Measurements from ENCODE around the gene NUCKS1. TPM values are rescaled to one million over a fixed set of nuclear protein-coding genes. Genes with fewer than 3 reads are reported as not detected.

NUCKS1 gene
- total RNA-seq, 1 donor from 2014 or later, result 74.2 TPM

GRCh38 chr1:205701420-205701819, 48.6 kb downstream of the NUCKS1 start:
- no peak for DNase-seq (ENCODE audit: low read depth in 2 of 2)

- DNase-seq (ENCODE audit: low read depth in 2 of 2), result peak; percentile 75 to 98
These were observed 49.0 kb downstream of the NUCKS1 start for GRCh38 chr1:205700865-205701401.

DNA sequence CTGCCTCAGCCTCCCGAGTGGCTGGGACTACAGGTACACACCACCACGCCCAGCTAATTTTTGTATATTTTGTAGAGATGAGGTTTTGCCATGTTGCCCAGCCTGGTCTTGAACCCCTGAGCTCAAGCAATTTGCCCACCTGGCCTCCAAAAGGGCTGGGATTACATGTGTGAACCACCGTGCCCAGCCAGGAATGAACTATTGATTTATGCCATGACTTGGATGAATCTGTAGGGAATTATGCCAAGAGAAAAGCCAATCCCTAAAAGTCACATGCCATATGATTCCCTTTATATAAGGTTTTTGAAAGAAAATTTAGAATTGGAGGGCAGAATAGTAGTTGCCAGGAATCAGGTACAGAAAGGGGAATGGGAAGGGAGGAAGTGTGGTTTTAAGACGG, 50.6 kb downstream of the NUCKS1 start:
- no peak for DNase-seq (ENCODE audit: low read depth in 2 of 2)

DNA sequence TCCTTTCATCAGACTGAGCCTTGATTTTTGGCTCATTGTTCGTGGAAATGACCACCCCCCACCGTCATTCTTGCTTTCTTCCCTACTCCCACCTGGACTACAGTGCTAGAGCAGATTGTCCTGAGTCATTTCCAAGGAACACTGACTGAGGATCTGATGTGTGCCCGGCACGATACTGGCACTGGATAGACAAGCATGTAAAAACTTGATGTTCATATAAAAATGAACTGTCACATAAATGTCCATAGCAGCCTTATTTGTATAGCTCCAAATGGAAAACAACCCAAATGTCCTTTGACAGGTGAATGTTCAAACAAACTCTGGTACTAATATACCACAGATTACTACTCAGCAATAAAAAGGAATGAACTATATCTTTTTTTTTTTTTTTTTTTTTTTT, 51.1 kb downstream of the NUCKS1 start:
- DNase-seq (ENCODE audit: low read depth in 2 of 2), result no peak

GRCh38 chr1:205693421-205693991, 56.5 kb downstream of the NUCKS1 start:
- DNase-seq (ENCODE audit: low read depth in 2 of 2), result no peak

DNA sequence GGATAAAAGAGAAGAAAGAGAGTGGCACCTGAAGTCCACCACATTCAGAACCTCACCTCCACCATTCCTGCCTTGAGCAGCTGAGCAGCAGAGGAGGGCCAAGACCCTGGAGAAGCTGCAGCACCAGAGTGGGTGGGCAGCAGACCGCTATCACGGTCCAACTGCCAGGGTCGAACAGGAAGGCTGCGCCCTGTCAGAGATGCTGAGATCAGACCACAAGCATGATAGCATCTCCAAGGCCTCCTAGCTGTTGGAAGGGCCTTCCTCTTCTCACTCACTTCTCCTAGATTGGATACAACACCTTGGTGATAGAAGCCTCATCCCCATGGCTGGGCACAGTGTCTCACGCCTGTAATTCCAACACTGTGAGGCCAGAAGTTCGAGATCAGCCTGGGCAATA, 57.6 kb downstream of the NUCKS1 start:
- no peak for DNase-seq (ENCODE audit: low read depth in 2 of 2)

GRCh38 chr1:205690122-205690756, 59.7 kb downstream of the NUCKS1 start:
- no peak for DNase-seq (ENCODE audit: low read depth in 2 of 2)

GRCh38 chr1:205689479-205689878, 60.5 kb downstream of the NUCKS1 start:
- no peak for DNase-seq (ENCODE audit: low read depth in 2 of 2)

GRCh38 chr1:205688171-205689080, 61.6 kb downstream of the NUCKS1 start:
- no peak for DNase-seq (ENCODE audit: low read depth in 2 of 2)

DNA sequence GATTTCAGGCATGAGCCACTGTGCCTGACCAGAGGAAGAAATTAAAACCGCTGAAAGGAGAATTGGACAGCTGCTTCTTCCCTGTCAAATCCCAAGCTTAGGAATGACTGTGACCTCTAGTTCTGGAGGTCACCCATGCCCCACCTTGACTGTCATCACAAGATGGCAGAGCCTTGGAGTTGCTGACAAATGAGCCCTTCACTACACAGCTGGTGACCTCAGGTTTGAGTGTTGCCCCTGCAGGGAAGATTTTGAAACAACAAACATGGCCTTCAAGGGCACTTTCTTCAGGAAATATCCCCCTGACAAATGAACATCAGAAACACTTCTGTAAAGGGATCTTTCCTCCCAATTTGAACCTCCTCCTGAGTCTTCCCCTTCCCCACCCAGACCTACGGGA, 62.7 kb downstream of the NUCKS1 start:
- no peak for DNase-seq (ENCODE audit: low read depth in 2 of 2)

DNA sequence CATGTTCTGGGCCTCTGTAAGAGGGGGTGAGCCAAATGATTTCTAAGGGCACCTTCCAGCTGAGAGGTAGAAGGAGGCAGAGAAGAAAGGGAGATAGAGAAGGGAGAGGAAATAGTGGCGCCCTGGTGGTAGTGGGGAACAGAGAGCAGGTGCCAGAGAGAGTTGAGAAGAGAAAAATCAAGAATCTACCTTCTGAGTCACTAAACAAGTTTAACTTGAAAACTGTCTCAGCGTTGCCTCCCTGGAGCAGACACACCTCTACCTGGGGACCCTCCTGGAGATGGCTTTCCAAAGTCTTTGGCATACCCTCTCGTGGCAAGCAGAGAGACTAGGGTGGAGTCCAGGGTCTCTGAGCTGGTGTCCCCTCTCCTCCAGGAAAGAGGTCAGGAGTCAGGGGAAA, 68.6 kb downstream of the NUCKS1 start:
- DNase-seq (ENCODE audit: low read depth in 2 of 2), result no peak

DNA sequence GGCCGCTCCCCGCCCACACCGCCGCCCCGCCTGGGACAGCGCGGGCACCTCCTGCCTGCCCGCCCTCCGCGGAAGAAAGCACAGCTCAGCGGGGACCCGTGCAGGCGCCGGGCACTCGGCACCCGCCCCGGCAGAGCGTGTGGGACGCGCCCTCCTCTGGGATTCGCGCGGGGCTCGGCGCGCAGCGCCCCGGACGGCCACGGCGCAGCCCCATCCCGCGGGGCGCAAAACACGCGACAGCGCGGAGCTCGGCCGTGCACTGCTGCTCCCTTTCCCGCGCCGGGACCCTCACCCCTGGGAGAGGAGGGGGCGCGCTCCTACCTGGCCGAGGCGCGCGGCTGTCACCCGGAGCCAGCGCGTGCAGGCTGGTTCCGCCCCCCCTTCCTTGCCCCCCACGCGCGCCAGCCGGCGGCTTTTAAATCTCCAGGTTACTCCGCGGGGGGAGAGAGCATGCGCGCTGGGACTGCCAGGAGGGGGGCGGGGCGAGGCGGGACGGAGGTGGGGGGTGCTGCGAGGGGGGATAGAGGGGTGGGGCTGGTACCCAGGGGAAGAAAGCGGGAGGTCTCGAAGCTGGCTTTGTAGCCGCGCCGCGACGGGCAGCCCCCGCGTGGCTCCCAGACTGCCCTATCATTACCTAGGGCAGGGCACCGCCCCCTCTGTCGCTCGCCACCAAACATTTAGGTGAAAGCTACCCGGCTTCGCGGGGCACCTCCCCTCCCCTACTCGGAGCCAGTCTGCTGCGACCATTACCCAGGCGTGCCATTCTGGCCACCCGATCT, 69.7 kb downstream of the NUCKS1 start, which contains the start of gene SLC45A3:
Gene SLC45A3, minus strand, starts transcription at position 437 of the 779 bp plus-strand sequence. CDS start 15,853 bp downstream, outside the sequence.
- DNase-seq (ENCODE audit: low read depth in 2 of 2), result peak; percentile 17 to 55

DNA sequence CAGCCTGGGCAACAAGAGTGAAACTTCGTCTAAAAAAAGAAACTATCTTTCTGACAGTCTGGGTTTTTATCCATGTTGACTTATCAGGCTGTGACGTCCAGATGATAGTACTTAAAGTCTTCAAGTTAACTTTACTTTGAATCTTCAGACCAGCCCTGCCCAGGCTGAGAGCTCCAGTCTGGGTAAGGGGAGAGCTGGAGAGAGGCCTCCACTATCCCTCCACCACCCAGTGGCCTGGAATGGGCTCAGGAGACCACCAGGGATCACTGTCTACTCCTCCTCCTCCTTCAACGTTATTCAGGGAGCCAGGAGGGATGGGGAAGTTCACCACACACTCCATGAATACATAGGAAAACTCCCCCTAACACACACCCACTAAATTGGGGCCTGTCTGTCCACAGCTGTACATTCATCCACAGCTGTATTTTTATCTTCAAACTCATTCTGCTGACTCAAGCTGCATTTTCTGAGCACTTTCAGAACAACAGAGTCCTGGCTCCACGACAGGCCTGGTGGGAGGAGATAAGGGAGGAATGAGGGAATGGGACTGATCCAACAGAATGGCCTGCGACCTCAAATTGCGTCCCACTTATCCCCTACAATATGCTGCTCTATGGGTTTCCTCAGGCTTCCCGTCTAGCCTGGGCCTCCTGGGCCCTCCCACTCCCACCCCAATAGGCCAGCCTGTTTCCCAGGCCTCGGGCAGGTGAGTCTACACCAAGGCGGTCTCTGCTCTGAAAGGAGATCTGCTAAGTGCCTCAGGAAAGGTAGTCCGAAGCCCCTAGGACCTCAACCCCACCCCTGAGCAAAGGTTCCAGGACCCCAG, 71.5 kb downstream of the NUCKS1 start:
- DNase-seq (ENCODE audit: low read depth in 2 of 2), result peak; percentile 35 to 84

DNA sequence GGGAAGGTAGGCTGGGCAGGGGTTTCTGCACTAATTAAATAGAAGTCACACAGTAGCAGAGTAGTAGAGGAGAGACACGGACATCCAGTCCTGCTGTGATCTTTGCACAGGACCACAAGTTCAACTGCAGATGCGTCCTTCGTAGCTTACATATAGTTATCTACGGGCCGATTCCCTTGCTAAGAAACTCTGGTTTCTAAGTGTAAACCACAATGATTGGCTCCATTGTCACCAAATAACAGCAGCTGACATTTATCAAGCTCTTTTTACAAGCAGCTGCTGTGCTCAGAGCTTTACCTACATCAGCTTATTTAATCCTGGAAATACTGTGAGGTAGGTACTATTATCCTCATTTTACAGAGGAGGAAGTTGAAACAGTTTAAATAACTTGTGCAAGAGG, 72.8 kb downstream of the NUCKS1 start:
- no peak for DNase-seq (ENCODE audit: low read depth in 2 of 2)

- peak in 1 of 2 donors; percentile 79 for DNase-seq (ENCODE audit: low read depth in 2 of 2)
These were observed 73.4 kb downstream of the NUCKS1 start for GRCh38 chr1:205676597-205676996.

- no peak for DNase-seq (ENCODE audit: low read depth in 2 of 2)
These were observed 74.0 kb downstream of the NUCKS1 start for GRCh38 chr1:205676002-205676401.

DNA sequence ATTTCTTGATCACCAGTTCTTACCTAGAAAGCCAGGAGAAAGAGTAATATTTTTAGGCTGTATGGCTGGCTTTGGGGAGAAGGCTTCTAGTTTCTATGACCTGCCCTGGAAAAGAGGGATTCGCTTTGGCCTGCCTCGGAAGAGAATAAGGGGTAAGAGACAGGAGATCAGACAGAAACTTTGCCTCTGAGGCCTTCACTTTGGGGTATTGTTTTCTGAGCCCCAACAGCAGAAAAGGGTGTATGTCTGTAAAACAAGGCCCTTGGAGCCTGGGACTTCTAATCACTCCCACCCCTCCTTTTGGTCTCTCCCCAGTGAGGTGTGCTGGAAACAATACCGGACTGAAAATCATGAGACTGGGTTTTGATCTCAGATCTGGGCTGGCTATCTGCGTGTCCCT, 74.7 kb downstream of the NUCKS1 start:
- DNase-seq (ENCODE audit: low read depth in 2 of 2), result no peak

DNA sequence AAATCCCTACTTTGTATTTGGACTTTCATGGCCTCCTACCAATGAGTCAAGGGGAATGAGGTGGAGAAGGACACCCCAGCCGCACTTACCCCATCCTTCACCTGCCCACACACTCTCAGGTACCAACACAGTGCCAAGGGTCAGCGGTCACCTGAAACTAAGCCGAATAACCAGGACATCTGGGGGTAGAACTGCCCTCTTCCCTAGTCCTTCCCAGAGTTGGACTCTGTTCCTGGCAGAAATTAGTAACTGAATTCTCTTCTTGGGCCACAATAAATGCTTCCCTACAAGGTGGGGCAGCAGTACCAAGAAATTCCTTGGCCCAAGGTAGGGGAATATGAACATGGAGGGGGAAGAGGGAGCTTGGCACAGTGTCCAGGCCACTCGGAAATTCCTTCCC, 77.0 kb downstream of the NUCKS1 start:
- no peak for DNase-seq (ENCODE audit: low read depth in 2 of 2)

DNA sequence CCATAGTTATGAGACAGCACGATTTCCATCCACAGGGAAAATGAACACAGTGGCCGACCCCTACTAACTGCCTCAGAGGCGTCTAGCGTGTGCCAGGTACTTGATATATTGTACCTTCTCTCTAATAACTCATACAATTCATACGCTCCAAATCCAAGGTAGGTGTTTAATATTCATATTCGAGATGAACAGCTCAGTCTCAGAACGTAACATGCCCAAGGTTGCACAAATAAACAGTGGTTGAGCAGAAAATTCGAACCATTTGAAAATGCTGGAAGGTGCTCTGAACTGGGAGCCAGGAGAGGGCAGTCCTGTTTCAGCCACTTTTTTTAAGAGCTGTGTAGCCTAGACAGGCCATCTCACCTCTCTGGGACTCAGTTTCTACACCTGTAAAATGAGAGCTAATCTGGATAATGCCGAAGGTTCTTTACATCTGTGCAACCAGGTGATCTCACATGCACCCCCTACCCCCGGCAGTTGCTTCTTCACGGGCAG, 77.5 kb downstream of the NUCKS1 start:
- DNase-seq (ENCODE audit: low read depth in 2 of 2), result no peak
